WTC11 (cell line): ENCODE measurements around the gene ETS2.

Source experiments
- ETV6 ChIP-seq: sonication (generic); formaldehyde crosslinking; IDR thresholded peaks from 2 replicates; pipeline ENCODE4 v1.8.1; 2022; ENCODE audit warnings: mild to moderate bottlenecking, missing genetic modification reagents
- JUN ChIP-seq: sonication (generic); formaldehyde crosslinking; IDR thresholded peaks from 2 replicates; pipeline ENCODE4 v1.8.0; 2023; ENCODE audit warnings: mild to moderate bottlenecking, missing genetic modification reagents
- TEAD4 ChIP-seq: sonication (generic); formaldehyde crosslinking; IDR thresholded peaks from 2 replicates; pipeline ENCODE4 v1.8.0; 2022; ENCODE audit warnings: mild to moderate bottlenecking, missing genetic modification reagents
- ZNF121 ChIP-seq: sonication (generic); formaldehyde crosslinking; IDR thresholded peaks from 2 replicates; pipeline ENCODE4 v1.8.0; 2023; ENCODE audit warnings: missing genetic modification reagents
- ZNF416 ChIP-seq: fragments of 250-450 bp; sonication (Bioruptor Pico); IDR thresholded peaks from 2 replicates; pipeline ENCODE4 v1.9.0; 2021; ENCODE audit warnings: mild to moderate bottlenecking, inconsistent platforms
- ZNF423 ChIP-seq: fragments of 250-450 bp; sonication (Bioruptor Pico); IDR thresholded peaks from 2 replicates; pipeline ENCODE4 v2.1.2; 2022; ENCODE audit warnings: mild to moderate bottlenecking, moderate library complexity
- TF ChIP-seq, protein P1 (sequence below): sonication (generic); formaldehyde crosslinking; IDR thresholded peaks from 2 replicates; pipeline ENCODE4 v1.8.0; 2022; ENCODE audit warnings: mild to moderate bottlenecking, missing genetic modification reagents
- TF ChIP-seq, protein P2 (sequence below): sonication (generic); formaldehyde crosslinking; IDR thresholded peaks from 2 replicates; pipeline ENCODE4 v1.8.0; 2022; ENCODE audit warnings: missing genetic modification reagents
- TF ChIP-seq, protein P3 (sequence below): sonication (generic); formaldehyde crosslinking; IDR thresholded peaks from 2 replicates; pipeline ENCODE4 v1.8.1; 2023; ENCODE audit warnings: mild to moderate bottlenecking, missing genetic modification reagents, moderate library complexity

DNA sequence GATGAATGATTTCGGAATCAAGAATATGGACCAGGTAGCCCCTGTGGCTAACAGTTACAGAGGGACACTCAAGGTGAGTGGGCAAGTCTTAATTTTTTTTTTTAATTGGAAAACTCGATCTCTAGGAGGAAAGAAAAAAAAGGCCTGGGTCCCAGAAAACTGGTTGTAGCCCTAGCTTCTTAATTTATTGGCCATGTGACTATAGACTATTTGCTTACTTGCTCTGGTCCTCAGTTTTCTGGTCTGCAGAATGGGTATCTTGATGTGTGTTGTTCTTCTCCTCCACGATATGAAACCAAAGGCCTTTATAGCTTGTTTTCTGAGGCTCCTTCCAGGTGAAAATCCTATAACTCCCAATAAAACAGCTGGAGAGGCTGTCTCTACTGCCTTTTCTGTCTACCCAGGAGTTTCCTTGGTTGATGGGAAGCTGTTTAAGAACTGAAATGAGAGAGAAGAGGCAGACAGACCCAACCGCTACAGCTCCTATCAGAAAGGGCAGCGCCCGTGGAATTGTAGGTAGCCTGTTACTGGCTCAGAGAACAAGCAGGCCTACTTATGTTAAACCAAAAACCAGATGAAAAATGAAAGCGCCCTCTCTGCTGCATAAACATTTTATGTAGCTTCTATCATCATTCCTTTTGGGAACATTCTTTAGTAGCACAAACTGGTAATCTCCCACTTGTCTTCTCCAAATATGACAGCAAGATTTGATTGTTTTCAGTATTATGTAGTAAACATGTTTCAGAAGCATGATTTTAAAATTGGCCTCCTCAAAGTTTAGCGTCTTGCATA, 4.5 kb downstream of the ETS2 start:
- TF ChIP-seq ETV6 (CRISPR knock-in tag) (no peak), JUN (no peak), ZNF121 (CRISPR knock-in tag) (no peak), TEAD4 (CRISPR knock-in tag) (no peak), ZNF416 (no peak), ZNF423 (CRISPR knock-in tag) (no peak)
- TF ChIP-seq, protein P1, sequence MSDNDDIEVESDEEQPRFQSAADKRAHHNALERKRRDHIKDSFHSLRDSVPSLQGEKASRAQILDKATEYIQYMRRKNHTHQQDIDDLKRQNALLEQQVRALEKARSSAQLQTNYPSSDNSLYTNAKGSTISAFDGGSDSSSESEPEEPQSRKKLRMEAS = no peak
- TF ChIP-seq, protein P2, sequence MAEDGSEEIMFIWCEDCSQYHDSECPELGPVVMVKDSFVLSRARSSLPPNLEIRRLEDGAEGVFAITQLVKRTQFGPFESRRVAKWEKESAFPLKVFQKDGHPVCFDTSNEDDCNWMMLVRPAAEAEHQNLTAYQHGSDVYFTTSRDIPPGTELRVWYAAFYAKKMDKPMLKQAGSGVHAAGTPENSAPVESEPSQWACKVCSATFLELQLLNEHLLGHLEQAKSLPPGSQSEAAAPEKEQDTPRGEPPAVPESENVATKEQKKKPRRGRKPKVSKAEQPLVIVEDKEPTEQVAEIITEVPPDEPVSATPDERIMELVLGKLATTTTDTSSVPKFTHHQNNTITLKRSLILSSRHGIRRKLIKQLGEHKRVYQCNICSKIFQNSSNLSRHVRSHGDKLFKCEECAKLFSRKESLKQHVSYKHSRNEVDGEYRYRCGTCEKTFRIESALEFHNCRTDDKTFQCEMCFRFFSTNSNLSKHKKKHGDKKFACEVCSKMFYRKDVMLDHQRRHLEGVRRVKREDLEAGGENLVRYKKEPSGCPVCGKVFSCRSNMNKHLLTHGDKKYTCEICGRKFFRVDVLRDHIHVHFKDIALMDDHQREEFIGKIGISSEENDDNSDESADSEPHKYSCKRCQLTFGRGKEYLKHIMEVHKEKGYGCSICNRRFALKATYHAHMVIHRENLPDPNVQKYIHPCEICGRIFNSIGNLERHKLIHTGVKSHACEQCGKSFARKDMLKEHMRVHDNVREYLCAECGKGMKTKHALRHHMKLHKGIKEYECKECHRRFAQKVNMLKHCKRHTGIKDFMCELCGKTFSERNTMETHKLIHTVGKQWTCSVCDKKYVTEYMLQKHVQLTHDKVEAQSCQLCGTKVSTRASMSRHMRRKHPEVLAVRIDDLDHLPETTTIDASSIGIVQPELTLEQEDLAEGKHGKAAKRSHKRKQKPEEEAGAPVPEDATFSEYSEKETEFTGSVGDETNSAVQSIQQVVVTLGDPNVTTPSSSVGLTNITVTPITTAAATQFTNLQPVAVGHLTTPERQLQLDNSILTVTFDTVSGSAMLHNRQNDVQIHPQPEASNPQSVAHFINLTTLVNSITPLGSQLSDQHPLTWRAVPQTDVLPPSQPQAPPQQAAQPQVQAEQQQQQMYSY (CRISPR knock-in tag) = no peak
- TF ChIP-seq, protein P3, sequence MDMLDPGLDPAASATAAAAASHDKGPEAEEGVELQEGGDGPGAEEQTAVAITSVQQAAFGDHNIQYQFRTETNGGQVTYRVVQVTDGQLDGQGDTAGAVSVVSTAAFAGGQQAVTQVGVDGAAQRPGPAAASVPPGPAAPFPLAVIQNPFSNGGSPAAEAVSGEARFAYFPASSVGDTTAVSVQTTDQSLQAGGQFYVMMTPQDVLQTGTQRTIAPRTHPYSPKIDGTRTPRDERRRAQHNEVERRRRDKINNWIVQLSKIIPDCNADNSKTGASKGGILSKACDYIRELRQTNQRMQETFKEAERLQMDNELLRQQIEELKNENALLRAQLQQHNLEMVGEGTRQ (CRISPR knock-in tag) = no peak
